GM18517 (cell line): ENCODE measurements around the gene PDE9A.

Source experiments
- ATAC-seq: cut with Tn5 transposase; IDR thresholded peaks from one replicate; pipeline ENCODE4 v1.9.1; 2021; ENCODE audit warnings: mild to moderate bottlenecking, moderate library complexity; ENCODE audit not compliant: unreplicated experiment

PDE9A gene

DNA sequence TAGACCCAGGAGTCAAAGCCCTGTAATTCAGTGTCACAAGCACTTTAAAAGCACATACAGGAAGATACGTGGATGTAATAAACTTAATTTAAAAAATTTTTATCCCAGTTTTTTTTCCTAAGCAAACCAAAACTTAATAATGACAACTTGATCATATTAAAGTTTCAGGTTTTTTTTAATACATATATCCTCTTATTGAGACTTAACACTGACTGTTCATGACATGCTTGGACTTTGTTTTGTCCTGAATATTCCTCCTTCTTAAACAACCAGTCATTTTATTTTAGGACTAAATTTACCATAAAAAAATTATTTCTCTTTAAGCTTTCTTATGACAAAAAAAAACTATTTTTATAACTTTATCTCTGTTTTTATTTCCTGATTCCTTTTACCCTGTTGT is 161.8 kb downstream of the PDE9A start:
- ATAC-seq = no peak

DNA sequence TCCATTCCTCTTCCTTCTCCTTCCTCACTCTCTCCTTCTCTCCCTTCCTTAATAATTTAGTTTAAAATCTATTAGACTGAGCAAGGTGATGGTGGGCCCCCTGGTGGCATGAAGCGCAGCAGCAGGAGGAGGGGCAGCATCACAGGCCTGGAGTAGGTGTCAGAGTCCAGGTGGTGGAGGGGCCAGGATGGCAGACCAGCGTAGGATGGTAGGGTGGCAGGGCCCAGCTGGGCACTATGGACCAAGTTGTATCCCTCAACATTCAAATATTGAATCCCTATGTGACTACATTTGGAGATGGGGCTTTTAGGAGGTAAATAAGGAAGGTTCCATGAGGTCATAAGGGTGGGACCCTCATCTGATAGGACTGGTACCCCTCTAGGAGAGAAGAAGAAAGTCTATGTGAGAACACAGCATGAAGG is 164.9 kb downstream of the PDE9A start:
- ATAC-seq = no peak

DNA sequence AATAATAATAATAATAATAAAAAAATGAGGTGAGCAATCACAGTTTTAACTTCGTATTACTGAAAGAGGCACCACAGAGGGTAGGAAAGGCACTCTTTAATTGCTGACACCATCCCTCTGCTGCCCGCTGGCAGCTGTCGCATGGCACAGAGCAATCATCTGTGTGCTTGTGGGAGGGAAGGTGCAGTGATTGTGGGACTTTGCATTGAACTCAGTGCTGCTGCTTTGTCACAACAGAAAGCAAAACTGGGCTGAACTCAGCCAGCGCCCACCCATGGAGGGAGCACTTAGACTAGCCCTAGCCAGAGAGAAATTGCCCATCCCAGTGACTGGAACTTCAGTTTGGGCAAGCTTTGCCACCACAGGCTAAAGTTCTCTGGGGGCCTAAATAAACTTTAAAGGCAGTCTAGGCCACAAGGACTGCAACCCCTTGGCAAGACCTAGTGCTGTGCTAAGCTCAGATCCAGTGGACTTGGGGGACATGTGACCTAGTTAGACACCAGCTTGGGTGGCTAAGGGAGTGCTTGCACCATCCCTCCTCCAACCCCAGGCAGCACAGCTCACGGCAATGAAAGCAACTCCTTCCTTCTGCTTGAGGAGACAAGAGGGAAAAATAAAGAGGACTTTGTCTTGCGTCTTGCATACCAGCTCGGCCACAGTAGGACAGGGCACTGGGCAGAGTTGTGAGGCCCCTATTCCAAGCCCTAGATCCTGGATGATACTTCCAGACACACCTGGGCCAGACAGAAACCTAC is 166.6 kb downstream of the PDE9A start:
- ATAC-seq = no peak

DNA sequence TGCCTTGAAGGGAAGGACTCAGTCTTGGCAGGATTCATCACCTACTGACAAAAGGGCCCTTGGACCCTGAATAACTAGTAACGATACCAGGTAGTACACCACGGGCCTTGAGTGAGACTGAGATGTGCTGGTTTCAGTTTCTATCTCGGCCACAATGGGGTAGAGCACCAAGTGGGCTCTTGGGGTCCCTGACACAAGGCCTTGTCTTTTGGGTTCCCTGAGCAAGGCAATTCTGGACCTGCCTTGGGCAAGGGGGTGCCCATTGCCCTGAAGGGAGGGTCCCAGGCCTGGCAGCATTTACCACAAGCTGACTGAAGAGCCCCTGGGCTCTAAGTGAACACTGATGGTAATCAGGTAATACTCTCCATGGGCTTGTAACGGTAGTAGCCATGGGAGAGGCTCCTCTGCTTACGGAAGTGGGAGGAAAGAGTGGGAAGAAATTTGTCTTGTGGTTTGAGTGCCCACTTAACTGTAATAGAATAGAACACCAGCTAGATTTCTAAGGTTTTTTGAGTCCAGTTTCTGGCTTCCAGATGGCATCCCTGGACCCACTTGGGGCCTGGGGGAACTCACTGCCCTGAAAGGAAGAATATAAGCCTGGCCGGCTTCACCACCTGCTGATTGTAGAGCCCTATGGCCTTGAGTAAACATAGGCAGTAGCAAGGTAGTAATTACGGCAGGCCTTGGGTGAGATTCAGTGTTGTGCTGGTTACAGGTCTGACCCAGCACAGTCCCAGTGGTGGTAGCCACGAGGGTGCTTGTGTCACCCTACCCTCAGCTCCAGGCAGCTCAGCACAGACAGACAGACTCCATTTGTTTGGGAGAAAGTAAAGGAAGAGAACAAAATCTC is 167.4 kb downstream of the PDE9A start:
- no peak for ATAC-seq
